Measurements from ENCODE around the gene IQGAP2.

GRCh38 chr5:76503929-76504328 is 100.8 kb downstream of the IQGAP2 start:
- no peak for TF ChIP-seq CTCF (IDR thresholded peaks at IDR 0.05)
- no peak for TF ChIP-seq EZH2 (IDR thresholded peaks at IDR 0.05; ENCODE audit: borderline replicate concordance, insufficient read depth, low read depth, low read length, poor library complexity, severe bottlenecking)
